OCI-LY1 (cell line): Measurements from ENCODE around the gene FHL3.

Experiments used
- EZH2 ChIP-seq: fragments of 200-600 bp; sonication (generic), shearing (Covaris generic); IDR thresholded peaks from 2 replicates; pipeline ENCODE4 v1.8.0; 2017; ENCODE audit warnings: borderline replicate concordance, mixed run types, mild to moderate bottlenecking, antibody characterized with exemption, low read length, moderate library complexity, mixed read lengths
- TF ChIP-seq, protein P1 (sequence below): fragments of 200-600 bp; sonication (generic), shearing (Covaris generic); IDR thresholded peaks from 2 replicates; pipeline ENCODE4 v1.5.1; 2017; ENCODE audit warnings: mild to moderate bottlenecking, antibody characterized with exemption, low read length, moderate library complexity, mixed read lengths

DNA sequence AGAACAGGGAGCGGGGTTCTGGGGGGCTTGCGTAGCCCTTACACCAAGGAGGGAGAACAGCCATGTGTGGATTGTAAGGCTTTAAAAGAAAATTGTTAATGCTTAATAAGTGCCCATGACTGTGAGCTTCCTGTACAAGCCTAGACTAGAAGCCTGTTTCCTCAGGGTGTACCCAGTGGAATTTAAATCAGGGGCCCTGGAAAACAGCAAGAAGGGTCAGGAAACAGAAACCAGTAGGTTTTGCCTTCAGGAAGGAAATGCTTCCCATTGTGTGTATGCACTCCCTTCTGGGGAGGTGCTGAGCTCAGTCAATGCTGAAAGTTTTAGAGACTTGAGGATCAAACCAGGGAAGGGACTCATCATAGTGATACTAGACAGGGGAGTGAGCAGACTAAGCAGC is 19.9 kb upstream of the FHL3 start:
- TF ChIP-seq, protein P1, sequence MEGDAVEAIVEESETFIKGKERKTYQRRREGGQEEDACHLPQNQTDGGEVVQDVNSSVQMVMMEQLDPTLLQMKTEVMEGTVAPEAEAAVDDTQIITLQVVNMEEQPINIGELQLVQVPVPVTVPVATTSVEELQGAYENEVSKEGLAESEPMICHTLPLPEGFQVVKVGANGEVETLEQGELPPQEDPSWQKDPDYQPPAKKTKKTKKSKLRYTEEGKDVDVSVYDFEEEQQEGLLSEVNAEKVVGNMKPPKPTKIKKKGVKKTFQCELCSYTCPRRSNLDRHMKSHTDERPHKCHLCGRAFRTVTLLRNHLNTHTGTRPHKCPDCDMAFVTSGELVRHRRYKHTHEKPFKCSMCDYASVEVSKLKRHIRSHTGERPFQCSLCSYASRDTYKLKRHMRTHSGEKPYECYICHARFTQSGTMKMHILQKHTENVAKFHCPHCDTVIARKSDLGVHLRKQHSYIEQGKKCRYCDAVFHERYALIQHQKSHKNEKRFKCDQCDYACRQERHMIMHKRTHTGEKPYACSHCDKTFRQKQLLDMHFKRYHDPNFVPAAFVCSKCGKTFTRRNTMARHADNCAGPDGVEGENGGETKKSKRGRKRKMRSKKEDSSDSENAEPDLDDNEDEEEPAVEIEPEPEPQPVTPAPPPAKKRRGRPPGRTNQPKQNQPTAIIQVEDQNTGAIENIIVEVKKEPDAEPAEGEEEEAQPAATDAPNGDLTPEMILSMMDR: no peak
- no peak for TF ChIP-seq EZH2
